H9 (cell line): ENCODE measurements around the gene TMEM204. TPM values are rescaled to one million over a fixed set of nuclear protein-coding genes. Genes with fewer than 3 reads are reported as not detected.

Experiments
- DNase-seq: peaks from one replicate; pipeline ENCODE4 v3.0.0-alpha.2; 2017
- H2AFZ ChIP-seq: one replicate; pipeline ENCODE4 v1.6.1; 2013; ENCODE audit warnings: mild to moderate bottlenecking, low read length, control low read depth, moderate library complexity
- H2AK5ac ChIP-seq: 2 replicates; pipeline ENCODE4 v1.6.1; 2013; ENCODE audit warnings: low read length, control low read depth, mixed read lengths; ENCODE audit not compliant: insufficient read length
- H2BK120ac ChIP-seq: one replicate; pipeline ENCODE4 v1.6.1; 2013; ENCODE audit warnings: low read depth, mild to moderate bottlenecking, low read length, control low read depth, inconsistent platforms; ENCODE audit not compliant: poor library complexity, severe bottlenecking
- H2BK12ac ChIP-seq: 2 replicates; pipeline ENCODE4 v1.6.1; 2013; ENCODE audit warnings: low read length, control low read depth, mixed read lengths, low read depth; ENCODE audit not compliant: insufficient read length
- H2BK15ac ChIP-seq: 2 replicates; pipeline ENCODE4 v1.6.1; 2013; ENCODE audit warnings: low read depth, low read length, control low read depth
- H2BK20ac ChIP-seq: one replicate; pipeline ENCODE4 v1.6.1; 2013; ENCODE audit warnings: low read depth, mild to moderate bottlenecking, low read length, control low read depth, inconsistent platforms; ENCODE audit not compliant: poor library complexity, severe bottlenecking
- H2BK5ac ChIP-seq: 2 replicates; pipeline ENCODE4 v1.6.1; 2013; ENCODE audit warnings: low read length, control low read depth, mixed read lengths; ENCODE audit not compliant: insufficient read length
- H3K14ac ChIP-seq: 2 replicates; pipeline ENCODE4 v1.6.1; 2013; ENCODE audit warnings: low read length, control low read depth; ENCODE audit not compliant: insufficient read depth
- H3K18ac ChIP-seq: 2 replicates; pipeline ENCODE4 v1.6.1; 2013; ENCODE audit warnings: low read depth, mild to moderate bottlenecking, mixed read lengths, low read length, control low read depth; ENCODE audit not compliant: insufficient read length
- H3K23ac ChIP-seq: 2 replicates; pipeline ENCODE4 v1.6.1; 2013; ENCODE audit warnings: low read length, control low read depth, mixed read lengths, low read depth; ENCODE audit not compliant: insufficient read length
- H3K23me2 ChIP-seq: 2 replicates; pipeline ENCODE4 v1.6.1; 2013; ENCODE audit warnings: low read depth, mild to moderate bottlenecking, mixed read lengths, low read length, control low read depth; ENCODE audit not compliant: insufficient read length, poor library complexity, severe bottlenecking
- H3K27ac ChIP-seq: 2 replicates; pipeline ENCODE4 v1.5.1; 2013; ENCODE audit warnings: low read length, control low read depth, mixed read lengths, low read depth; ENCODE audit not compliant: insufficient read length
- H3K27me3 ChIP-seq: 2 replicates; pipeline ENCODE4 v1.6.1; 2013; ENCODE audit warnings: low read length, control low read depth, inconsistent platforms; ENCODE audit not compliant: insufficient read depth
- H3K4ac ChIP-seq: 2 replicates; pipeline ENCODE4 v1.6.1; 2013; ENCODE audit warnings: low read depth, mild to moderate bottlenecking, control low read depth, inconsistent platforms, low read length, moderate library complexity
- H3K4me1 ChIP-seq: 2 replicates; pipeline ENCODE4 v1.6.1; 2013; ENCODE audit warnings: low read length, control low read depth, inconsistent platforms; ENCODE audit not compliant: insufficient read depth
- H3K4me2 ChIP-seq: 2 replicates; pipeline ENCODE4 v1.6.1; 2013; ENCODE audit warnings: low read length, control low read depth, mixed read lengths; ENCODE audit not compliant: insufficient read length, insufficient read depth
- H3K56ac ChIP-seq: 2 replicates; pipeline ENCODE4 v1.6.1; 2013; ENCODE audit warnings: low read depth, mild to moderate bottlenecking, mixed read lengths, low read length, control low read depth; ENCODE audit not compliant: insufficient read length
- H3K79me1 ChIP-seq: 2 replicates; pipeline ENCODE4 v1.6.1; 2013; ENCODE audit warnings: low read depth, mild to moderate bottlenecking, moderate library complexity, low read length, control low read depth, inconsistent platforms; ENCODE audit not compliant: insufficient read depth, poor library complexity, severe bottlenecking
- H3K79me2 ChIP-seq: 2 replicates; pipeline ENCODE4 v1.6.1; 2013; ENCODE audit warnings: low read length, control low read depth, inconsistent platforms; ENCODE audit not compliant: insufficient read depth
- H3K9ac ChIP-seq: 2 replicates; pipeline ENCODE4 v1.6.1; 2013; ENCODE audit warnings: low read length, control low read depth, mixed read lengths; ENCODE audit not compliant: insufficient read length; ENCODE audit errors: extremely low read depth
- H3K9me3 ChIP-seq: one replicate; pipeline ENCODE4 v1.6.1; 2013; ENCODE audit warnings: low read depth, low read length, inconsistent platforms; ENCODE audit not compliant: control insufficient read depth
- H3T11ph ChIP-seq: one replicate; pipeline ENCODE4 v1.6.1; 2013; ENCODE audit warnings: mild to moderate bottlenecking, low read length, control low read depth, inconsistent platforms
- H4K20me1 ChIP-seq: one replicate; pipeline ENCODE4 v1.6.1; 2013; ENCODE audit not compliant: control insufficient read depth, insufficient read length, insufficient read depth
- H4K5ac ChIP-seq: 2 replicates; pipeline ENCODE4 v1.6.1; 2013; ENCODE audit warnings: low read depth, mild to moderate bottlenecking, mixed read lengths, low read length, control low read depth; ENCODE audit not compliant: insufficient read length
- H4K8ac ChIP-seq: replicated peaks from 2 replicates; pipeline ENCODE4 v1.6.1; 2013; ENCODE audit warnings: low read length, control low read depth, mixed read lengths, low read depth; ENCODE audit not compliant: insufficient read length
- H4K91ac ChIP-seq: 2 replicates; pipeline ENCODE4 v1.6.1; 2013; ENCODE audit warnings: low read depth, mild to moderate bottlenecking, moderate library complexity, mixed read lengths, low read length, control low read depth; ENCODE audit not compliant: insufficient read length
- H3K27ac Mint-ChIP-seq, 3 experiments: 2 replicates in 2 of 3; 3 replicates in 1 of 3; pipeline ENCODE4 v1.8.0; 2020 to 2021; ENCODE audit warnings: mixed read lengths in 3 of 3, mild to moderate bottlenecking in 1 of 3, moderate library complexity in 1 of 3
- H3K27me3 Mint-ChIP-seq: 2 replicates; pipeline ENCODE4 v1.8.0; 2021; ENCODE audit warnings: low read depth, mild to moderate bottlenecking, moderate library complexity, mixed read lengths
- H3K36me3 Mint-ChIP-seq, 3 experiments: 2 replicates in 2 of 3; 3 replicates in 1 of 3; pipeline ENCODE4 v1.8.0; 2020 to 2021; ENCODE audit warnings: low read depth in 3 of 3, mixed read lengths in 3 of 3; ENCODE audit not compliant: insufficient read depth in 1 of 3
- H3K4me1 Mint-ChIP-seq, 2 experiments: 2 replicates each; pipeline ENCODE4 v1.8.0; 2020; ENCODE audit warnings: mixed read lengths in 2 of 2
- H3K4me3 Mint-ChIP-seq, 2 experiments: 2 replicates in 1 of 2; 3 replicates in 1 of 2; pipeline ENCODE4 v1.8.0; 2020 to 2021; ENCODE audit warnings: mild to moderate bottlenecking in 2 of 2, mixed read lengths in 2 of 2, moderate library complexity in 1 of 2
- H3K9me3 Mint-ChIP-seq, 2 experiments: 2 replicates in 1 of 2; 3 replicates in 1 of 2; pipeline ENCODE4 v1.8.0; 2020; ENCODE audit warnings: mild to moderate bottlenecking in 2 of 2, mixed read lengths in 2 of 2, moderate library complexity in 1 of 2
- CTCF ChIP-seq: fragments of 200-600 bp; sonication (generic); conservative IDR thresholded peaks from 3 replicates; pipeline ENCODE4 v1.8.0; 2021; ENCODE audit warnings: antibody characterized with exemption, mild to moderate bottlenecking
- WGBS: extraction: QIAGEN DNeasy Blood & Tissue Kit; methylation state at CpG from one replicate; pipeline ENCODE4 v1.1.7; 2013; ENCODE audit warnings: missing lambda C conversion rate, low lambda C conversion rate, mixed read lengths; ENCODE audit not compliant: insufficient read length; ENCODE audit errors: extremely low coverage; 5-methylcytosine and 5-hydroxymethylcytosine counted together
- total RNA-seq: library from RNA; stranded (reverse); gene quantifications from 2 replicates; pipeline ENCODE4 v1.2.1, GENCODE V29; 2021

TMEM204 gene
- total RNA-seq, 1 experiment from 2014 or later = not detected

GRCh38 chr16:1556254-1556653 lies 22.8 kb downstream of the TMEM204 start:
- Histone ChIP-seq H3T11ph (no peak overlapping the region), H3K79me2 (no peaks in the 10 kb centered on the region), H2BK5ac (no peak overlapping the region), H3K56ac (no peak overlapping the region), H3K18ac (no peak overlapping the region), H2BK120ac (no peak overlapping the region), H4K8ac (no peak overlapping the region), H3K4ac (no peak overlapping the region), H2BK12ac (no peak overlapping the region), H3K9ac (no peak overlapping the region), H2AFZ (no peak overlapping the region), H3K79me1 (no peaks in the 10 kb centered on the region), H3K23me2 (no peaks in the 10 kb centered on the region), H3K4me1 (no peaks in the 10 kb centered on the region), H2AK5ac (no peak overlapping the region), H2BK15ac (no peak overlapping the region), H3K27me3 (no peaks in the 10 kb centered on the region), H2BK20ac (no peak overlapping the region), H3K23ac (no peak overlapping the region), H3K27ac (no peak overlapping the region), H4K20me1 (no peaks in the 10 kb centered on the region), H4K91ac (no peak overlapping the region), H4K5ac (no peak overlapping the region), H3K9me3 (no peaks in the 10 kb centered on the region), H3K14ac (no peak overlapping the region), H3K4me2 (no peak overlapping the region)
- H3K36me3 Mint-ChIP-seq = peaks cover 6 to 34% (median 32%) of the 10 kb centered on the region in 3 experiments
- H3K4me1 Mint-ChIP-seq = peaks cover 8 to 10% of the 10 kb centered on the region in 2 experiments; a peak in 3 of 4 replicates
- no CpG with 5 or more reads among the region's 13 CpGs for WGBS
- H3K9me3 Mint-ChIP-seq = no peaks in the 10 kb centered on the region
- H3K27me3 Mint-ChIP-seq = no peaks in the 10 kb centered on the region
- H3K27ac Mint-ChIP-seq = no peak overlapping the region
- no peak for DNase-seq
- no peak overlapping the region for H3K4me3 Mint-ChIP-seq
- no peak for TF ChIP-seq CTCF
